ENCODE results near the gene AARSD1. TPM values are rescaled to one million over a fixed set of nuclear protein-coding genes. Genes with fewer than 3 reads are reported as not detected.
"Not testable (repeated sequence)": the region's sequence is repeated elsewhere in the genome, so short reads cannot be mapped to it uniquely, and the experiment has no call there.

AARSD1 gene
- total RNA-seq, 1 experiment from 2014 or later: 23.5 TPM

GRCh38 chr17:42979511-42980273 lies 15.4 kb upstream of the AARSD1 start, which contains the start of gene PTGES3L:
Gene PTGES3L (minus strand): TSS chr17:42980080. CDS start chr17:42980053, 27 bp downstream.
- in situ Hi-C loops (cut with HindIII; ENCODE audit: low pct_unique_long_range_greater_than_20kb, low sequenced_read_pairs): no loop called here

GRCh38 chr17:42975701-42976100 lies 11.4 kb upstream of the AARSD1 start:
- CTCF ChIA-PET; POLR2A ChIA-PET; BruUV-seq (replicated peaks): not testable (repeated sequence)

More at GRCh38 chr17:42979511-42980273, 15.4 kb upstream of the AARSD1 start, which contains the start of gene PTGES3L:
- peak within 1 kb of the TSS; percentile 68 to 78 for H3K4me3 ChIP-seq (ENCODE audit: low read depth in 2 of 2, low read length in 2 of 2)
- intact Hi-C loops (cut with micrococcal nuclease; ENCODE audit: unreplicated experiment): no loop called here
- TF ChIP-seq, protein P1, sequence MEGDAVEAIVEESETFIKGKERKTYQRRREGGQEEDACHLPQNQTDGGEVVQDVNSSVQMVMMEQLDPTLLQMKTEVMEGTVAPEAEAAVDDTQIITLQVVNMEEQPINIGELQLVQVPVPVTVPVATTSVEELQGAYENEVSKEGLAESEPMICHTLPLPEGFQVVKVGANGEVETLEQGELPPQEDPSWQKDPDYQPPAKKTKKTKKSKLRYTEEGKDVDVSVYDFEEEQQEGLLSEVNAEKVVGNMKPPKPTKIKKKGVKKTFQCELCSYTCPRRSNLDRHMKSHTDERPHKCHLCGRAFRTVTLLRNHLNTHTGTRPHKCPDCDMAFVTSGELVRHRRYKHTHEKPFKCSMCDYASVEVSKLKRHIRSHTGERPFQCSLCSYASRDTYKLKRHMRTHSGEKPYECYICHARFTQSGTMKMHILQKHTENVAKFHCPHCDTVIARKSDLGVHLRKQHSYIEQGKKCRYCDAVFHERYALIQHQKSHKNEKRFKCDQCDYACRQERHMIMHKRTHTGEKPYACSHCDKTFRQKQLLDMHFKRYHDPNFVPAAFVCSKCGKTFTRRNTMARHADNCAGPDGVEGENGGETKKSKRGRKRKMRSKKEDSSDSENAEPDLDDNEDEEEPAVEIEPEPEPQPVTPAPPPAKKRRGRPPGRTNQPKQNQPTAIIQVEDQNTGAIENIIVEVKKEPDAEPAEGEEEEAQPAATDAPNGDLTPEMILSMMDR (IDR thresholded peaks at IDR 0.05): no peak
- TF ChIP-seq REST (IDR thresholded peaks at IDR 0.05; ENCODE audit: insufficient read depth in 1 of 2, low read depth in 2 of 2, low read length in 1 of 2) (no peak), SIN3A (IDR thresholded peaks at IDR 0.05; ENCODE audit: borderline replicate concordance, insufficient read depth, low read depth, low read length) (no peak), POLR2AphosphoS5 (IDR thresholded peaks at IDR 0.05; ENCODE audit: low read depth, low read length) (no peak), TCF7L2 (IDR thresholded peaks at IDR 0.05; ENCODE audit: low read depth, low read length) (no peak)
- BruUV-seq (replicated peaks): no TSS peak
- H3K36me3 ChIP-seq (ENCODE audit: control insufficient read depth, insufficient read depth, low read length): no peaks in the 10 kb centered on the region; the same call in 1 of the 2 replicates
- ChIA-PET POLR2A (interaction anchor here (1.0 kb wide), 1 partner anchor 19 kb away, joined by 4 read pairs; the partner anchor contains the start of gene RPL27), CTCF (no interaction called here)
- peaks cover 14% of the 10 kb centered on the region; the same call in 1 of the 2 replicates for H3K4me1 ChIP-seq (ENCODE audit: control insufficient read depth, insufficient read depth, low read length)
- DNase-seq (ENCODE audit: low read depth, low spot score): no peak
- H3K9me3 ChIP-seq (ENCODE audit: control insufficient read depth, insufficient read depth, low read depth, low read length): no peaks in the 10 kb centered on the region
- H3K27me3 ChIP-seq (ENCODE audit: control insufficient read depth, insufficient read depth, low read length): no peaks in the 10 kb centered on the region
- H3K27ac ChIP-seq (ENCODE audit: low read length): peak within 1 kb of the TSS; percentile 76
- ATAC-seq: peak; percentile 55

GRCh38 chr17:42975265-42975664 lies 11.0 kb upstream of the AARSD1 start:
- DNase-seq (ENCODE audit: low read depth, low spot score) (no peak), ATAC-seq (no peak)
- H3K9me3 ChIP-seq (ENCODE audit: control insufficient read depth, insufficient read depth, low read depth, low read length): no peaks in the 10 kb centered on the region
- ChIA-PET POLR2A (interaction anchor here (0.7 kb wide), 1 partner anchor 18 kb away, joined by 10 read pairs; no protein-coding TSS in a partner anchor), CTCF (interaction anchor here (0.6 kb wide), 1 partner anchor 151 kb away, joined by 3 read pairs; the partner anchor contains the start of gene BECN1)
- H3K36me3 ChIP-seq (ENCODE audit: control insufficient read depth, insufficient read depth, low read length): no peaks in the 10 kb centered on the region
- no peak overlapping the region for H3K27ac ChIP-seq (ENCODE audit: low read length)
- H3K4me3 ChIP-seq (ENCODE audit: low read depth in 2 of 2, low read length in 2 of 2): no peak overlapping the region
- peaks cover 5% of the 10 kb centered on the region; the same call in 1 of the 2 replicates for H3K4me1 ChIP-seq (ENCODE audit: control insufficient read depth, insufficient read depth, low read length)
- intact Hi-C loops (cut with micrococcal nuclease; ENCODE audit: unreplicated experiment): no loop called here
- H3K27me3 ChIP-seq (ENCODE audit: control insufficient read depth, insufficient read depth, low read length): no peaks in the 10 kb centered on the region
- BruUV-seq (replicated peaks): no TSS peak
- TF ChIP-seq, protein P1 (IDR thresholded peaks at IDR 0.05): no peak
- TF ChIP-seq POLR2AphosphoS5 (IDR thresholded peaks at IDR 0.05; ENCODE audit: low read depth, low read length): no peak
- in situ Hi-C loops (cut with HindIII; ENCODE audit: low pct_unique_long_range_greater_than_20kb, low sequenced_read_pairs): no loop called here

More at GRCh38 chr17:42975701-42976100, 11.4 kb upstream of the AARSD1 start:
- H3K36me3 ChIP-seq (ENCODE audit: control insufficient read depth, insufficient read depth, low read length); intact Hi-C loops (cut with micrococcal nuclease; ENCODE audit: unreplicated experiment); H3K4me1 ChIP-seq (ENCODE audit: control insufficient read depth, insufficient read depth, low read length); ATAC-seq; in situ Hi-C loops (cut with HindIII; ENCODE audit: low pct_unique_long_range_greater_than_20kb, low sequenced_read_pairs); DNase-seq (ENCODE audit: low read depth, low spot score); H3K27me3 ChIP-seq (ENCODE audit: control insufficient read depth, insufficient read depth, low read length); H3K27ac ChIP-seq (ENCODE audit: low read length); H3K4me3 ChIP-seq (ENCODE audit: low read depth in 2 of 2, low read length in 2 of 2); H3K9me3 ChIP-seq (ENCODE audit: control insufficient read depth, insufficient read depth, low read depth, low read length): not testable (repeated sequence)

DNA sequence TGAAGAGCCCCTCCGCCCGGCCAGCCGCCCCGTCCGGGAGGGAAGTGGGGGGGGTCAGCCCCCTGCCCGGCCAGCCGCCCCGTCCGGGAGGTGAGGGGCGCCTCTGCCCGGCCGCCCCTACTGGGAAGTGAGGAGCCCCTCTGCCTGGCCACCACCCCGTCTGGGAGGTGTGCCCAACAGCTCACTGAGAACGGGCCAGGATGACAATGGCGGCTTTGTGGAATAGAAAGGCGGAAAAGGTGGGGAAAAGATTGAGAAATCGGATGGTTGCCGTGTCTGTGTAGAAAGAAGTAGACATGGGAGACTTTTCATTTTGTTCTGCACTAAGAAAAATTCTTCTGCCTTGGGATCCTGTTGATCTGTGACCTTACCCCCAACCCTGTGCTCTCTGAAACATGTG lies 9.1 kb upstream of the AARSD1 start:
- H3K27ac ChIP-seq (ENCODE audit: low read length); in situ Hi-C loops (cut with HindIII; ENCODE audit: low pct_unique_long_range_greater_than_20kb, low sequenced_read_pairs); H3K4me3 ChIP-seq (ENCODE audit: low read depth in 2 of 2, low read length in 2 of 2); DNase-seq (ENCODE audit: low read depth, low spot score); POLR2A ChIA-PET; H3K27me3 ChIP-seq (ENCODE audit: control insufficient read depth, insufficient read depth, low read length); intact Hi-C loops (cut with micrococcal nuclease; ENCODE audit: unreplicated experiment); CTCF ChIA-PET; H3K36me3 ChIP-seq (ENCODE audit: control insufficient read depth, insufficient read depth, low read length); H3K4me1 ChIP-seq (ENCODE audit: control insufficient read depth, insufficient read depth, low read length); BruUV-seq (replicated peaks); H3K9me3 ChIP-seq (ENCODE audit: control insufficient read depth, insufficient read depth, low read depth, low read length); ATAC-seq: not testable (repeated sequence)

All from Panc1 (cell line).